SH-SY5Y (cell line): Measurements from ENCODE around the gene UBAC2.

Experiments
- GATA2 ChIP-seq: IDR thresholded peaks from 2 replicates; pipeline ENCODE4 v1.6.1; 2011; ENCODE audit warnings: mild to moderate bottlenecking, low read depth, low read length
- GATA3 ChIP-seq: IDR thresholded peaks from 2 replicates; pipeline ENCODE4 v1.6.1; 2011; ENCODE audit warnings: low read depth, mild to moderate bottlenecking, low read length, moderate library complexity

- TF ChIP-seq GATA2: no peak
- TF ChIP-seq GATA3: no peak
Observed at GRCh38 chr13:99322297-99323103, 121.8 kb downstream of the UBAC2 start.
